Occipital lobe (tissue), 2 donors: ENCODE data around the gene COA1. TPM values are rescaled to one million over a fixed set of nuclear protein-coding genes. Genes with fewer than 3 reads are reported as not detected.

Experiments used
- DNase-seq: peaks from one replicate; lab custom pipeline; 2025; lab: John Stamatoyannopoulos, UW
- total RNA-seq: library from RNA; depleted of rRNA; stranded (reverse); fragments of >200 nt; gene quantifications from one replicate; pipeline ENCODE4 v1.2.3, GENCODE V29; 2014

Gene COA1
- total RNA-seq, 1 donor from 2014 or later, result 40.4 TPM

GRCh38 chr7:43653891-43654504 is 75.3 kb downstream of the COA1 start:
- no peak for DNase-seq

GRCh38 chr7:43653466-43653865 is 75.9 kb downstream of the COA1 start:
- no peak for DNase-seq

GRCh38 chr7:43652364-43652763 is 77.0 kb downstream of the COA1 start:
- no peak for DNase-seq

GRCh38 chr7:43650457-43651052 is 78.8 kb downstream of the COA1 start:
- no peak for DNase-seq

- DNase-seq, result no peak
Measured at GRCh38 chr7:43649755-43650274, 79.5 kb downstream of the COA1 start.

GRCh38 chr7:43648473-43649406 is 80.6 kb downstream of the COA1 start:
- DNase-seq, result no peak

GRCh38 chr7:43647673-43648472 is 81.5 kb downstream of the COA1 start:
- DNase-seq, result no peak

GRCh38 chr7:43647339-43647672 is 82.0 kb downstream of the COA1 start:
- DNase-seq, result no peak

- DNase-seq, result no peak
Measured at GRCh38 chr7:43646603-43647338, 82.6 kb downstream of the COA1 start.

- no peak for DNase-seq
Measured at GRCh38 chr7:43645699-43646226, 83.6 kb downstream of the COA1 start.

GRCh38 chr7:43643846-43644245 is 85.5 kb downstream of the COA1 start:
- no peak for DNase-seq

GRCh38 chr7:43642897-43643630 is 86.3 kb downstream of the COA1 start:
- no peak for DNase-seq

- DNase-seq, result no peak
Measured at GRCh38 chr7:43640679-43641078, 88.6 kb downstream of the COA1 start.

- no peak for DNase-seq
Measured at GRCh38 chr7:43639858-43640491, 89.3 kb downstream of the COA1 start.

- no peak for DNase-seq
Measured at GRCh38 chr7:43637114-43637806, 92.1 kb downstream of the COA1 start.

GRCh38 chr7:43636093-43636492 is 93.2 kb downstream of the COA1 start:
- no peak for DNase-seq

GRCh38 chr7:43634384-43634783 is 94.9 kb downstream of the COA1 start:
- DNase-seq, result no peak

GRCh38 chr7:43632746-43633145 is 96.6 kb downstream of the COA1 start:
- no peak for DNase-seq

GRCh38 chr7:43631559-43631958 is 97.8 kb downstream of the COA1 start:
- no peak for DNase-seq
